A204.1 (cell line): ENCODE measurements around the gene SLFN11.
"Not testable (repeated sequence)": the region's sequence is repeated elsewhere in the genome, so short reads cannot be mapped to it uniquely, and the experiment has no call there.

ENCODE experiments used
- FAIRE-seq: peaks from 2 replicates; lab custom pipeline; 2012; peaks lifted over from hg19 to GRCh38; lab: Jason Lieb, UNC

The SLFN11 gene

GRCh38 chr17:35350493-35350892 lies 22.9 kb downstream of the SLFN11 start:
- FAIRE-seq = no peak

GRCh38 chr17:35345926-35346771 lies 27.3 kb downstream of the SLFN11 start:
- FAIRE-seq = no peak

- FAIRE-seq = no peak
Measured at GRCh38 chr17:35345445-35345925, 27.9 kb downstream of the SLFN11 start.

- FAIRE-seq = no peak
Measured at GRCh38 chr17:35344262-35344661, 29.2 kb downstream of the SLFN11 start.

GRCh38 chr17:35342276-35342675 lies 31.1 kb downstream of the SLFN11 start:
- no peak for FAIRE-seq

GRCh38 chr17:35341411-35341992 lies 31.9 kb downstream of the SLFN11 start:
- FAIRE-seq = no peak

- FAIRE-seq = no peak
Measured at GRCh38 chr17:35338230-35338629, 35.2 kb downstream of the SLFN11 start.

- FAIRE-seq = no peak
Measured at GRCh38 chr17:35337364-35337763, 36.1 kb downstream of the SLFN11 start.

GRCh38 chr17:35333578-35333977 lies 39.8 kb downstream of the SLFN11 start:
- not testable (repeated sequence) for FAIRE-seq

- FAIRE-seq = no peak
Measured at GRCh38 chr17:35322749-35323148, 50.7 kb downstream of the SLFN11 start.

- FAIRE-seq = no peak
Measured at GRCh38 chr17:35315971-35316370, 57.5 kb downstream of the SLFN11 start.

- no peak for FAIRE-seq
Measured at GRCh38 chr17:35315283-35315682, 58.1 kb downstream of the SLFN11 start.

- FAIRE-seq = no peak
Measured at GRCh38 chr17:35314415-35315216, 58.8 kb downstream of the SLFN11 start.

- no peak for FAIRE-seq
Measured at GRCh38 chr17:35313875-35314409, 59.5 kb downstream of the SLFN11 start.

- peak; percentile 21 for FAIRE-seq
Measured at GRCh38 chr17:35312790-35313711, 60.4 kb downstream of the SLFN11 start.

- FAIRE-seq = no peak
Measured at GRCh38 chr17:35312346-35312745, 61.1 kb downstream of the SLFN11 start.

- not testable (repeated sequence) for FAIRE-seq
Measured at GRCh38 chr17:35309345-35309744, 64.1 kb downstream of the SLFN11 start.
